ENCODE measurements around the gene HS1BP3. TPM values are rescaled to one million over a fixed set of nuclear protein-coding genes. Genes with fewer than 3 reads are reported as not detected.

The HS1BP3 gene
- total and polyA plus RNA-seq, 2 of the 13 experiments (the other 11 are each of a cell fraction or from before 2014, with no cell fraction given), result 15.2 to 22.0 TPM

- CTCF ChIA-PET (ENCODE audit: low intra/inter-chr PET ratio, low total read pairs), result no interaction called here
- POLR2A ChIA-PET, result interaction anchor here (0.7 kb wide), 1 partner anchor 11 kb away, joined by 3 read pairs; no protein-coding TSS in a partner anchor
- in situ Hi-C loops (cut with HindIII; ENCODE audit: extremely low pct_ligation_motif_present, low pct_unique_long_range_greater_than_20kb) (no loop called here), intact Hi-C loops (cut with micrococcal nuclease; ENCODE audit: unreplicated experiment) (no loop called here)
- Histone ChIP-seq H3K27me3 (ENCODE audit: control insufficient read depth in 1 of 2, insufficient read depth in 2 of 2, low read length in 2 of 2) (no peaks in the 10 kb centered on the region), H4K20me1 (ENCODE audit: insufficient read depth, low read length) (no peaks in the 10 kb centered on the region), H3K4me3 (replicated peaks in 1 of 3; ENCODE audit: insufficient read depth in 1 of 3, low read depth in 2 of 3, low read length in 3 of 3) (no peak overlapping the region), H3K27ac (ENCODE audit: extremely low read length, insufficient read depth, low read length) (no peak overlapping the region), H3K4me2 (ENCODE audit: low read depth, low read length) (no peak overlapping the region), H3K4me1 (ENCODE audit: insufficient read depth, low read length) (peaks cover 52% of the 10 kb centered on the region), H2AFZ (ENCODE audit: low read length) (no peak overlapping the region), H3K36me3 (replicated peaks in 1 of 2; ENCODE audit: control insufficient read depth in 1 of 2, insufficient read depth in 2 of 2, low read length in 2 of 2) (peaks cover 14 to 28% of the 10 kb centered on the region in 2 experiments), H3K9me3 (ENCODE audit: low read length) (no peaks in the 10 kb centered on the region), H3K79me2 (ENCODE audit: insufficient read depth, low read length) (no peaks in the 10 kb centered on the region), H3K9ac (ENCODE audit: insufficient read depth, low read depth, low read length) (no peak overlapping the region)
- no TSS peak for BruUV-seq (replicated peaks)
- WGBS (ENCODE audit: low lambda C conversion rate), result 96% methylated on average over 4 of the region's 4 CpGs
- DNase-seq (ENCODE audit: low spot score) (no peak), ATAC-seq (no peak), FAIRE-seq (no peak)
- TF ChIP-seq, protein P1, sequence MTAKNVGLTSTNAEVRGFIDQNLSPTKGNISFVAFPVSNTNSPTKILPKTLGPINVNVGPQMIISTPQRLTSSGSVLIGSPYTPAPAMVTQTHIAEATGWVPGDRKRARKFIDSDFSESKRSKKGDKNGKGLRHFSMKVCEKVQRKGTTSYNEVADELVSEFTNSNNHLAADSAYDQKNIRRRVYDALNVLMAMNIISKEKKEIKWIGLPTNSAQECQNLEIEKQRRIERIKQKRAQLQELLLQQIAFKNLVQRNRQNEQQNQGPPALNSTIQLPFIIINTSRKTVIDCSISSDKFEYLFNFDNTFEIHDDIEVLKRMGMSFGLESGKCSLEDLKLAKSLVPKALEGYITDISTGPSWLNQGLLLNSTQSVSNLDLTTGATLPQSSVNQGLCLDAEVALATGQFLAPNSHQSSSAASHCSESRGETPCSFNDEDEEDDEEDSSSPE (CRISPR knock-in tag; IDR thresholded peaks at IDR 0.05), result no peak
- TF ChIP-seq ZBTB40 (IDR thresholded peaks at IDR 0.05) (no peak), ZBTB40 (CRISPR knock-in tag; IDR thresholded peaks at IDR 0.05) (no peak), ZNF724P (CRISPR knock-in tag; IDR thresholded peaks at IDR 0.05; ENCODE audit: borderline replicate concordance) (no peak), ZNF766 (CRISPR knock-in tag; IDR thresholded peaks at IDR 0.05; ENCODE audit: borderline replicate concordance) (no peak), ZNF3 (CRISPR knock-in tag; IDR thresholded peaks at IDR 0.05) (no peak), JDP2 (CRISPR knock-in tag; IDR thresholded peaks at IDR 0.05; ENCODE audit: borderline replicate concordance) (no peak), KLF16 (CRISPR knock-in tag; IDR thresholded peaks at IDR 0.05) (no peak), GFI1 (CRISPR knock-in tag; IDR thresholded peaks at IDR 0.05; ENCODE audit: borderline replicate concordance) (no peak)
Observed at GRCh38 chr2:20687260-20687832, 36.4 kb upstream of the HS1BP3 start.

All from HepG2 (cell line).